ENCODE results near the gene KIZ.

Gene KIZ

DNA sequence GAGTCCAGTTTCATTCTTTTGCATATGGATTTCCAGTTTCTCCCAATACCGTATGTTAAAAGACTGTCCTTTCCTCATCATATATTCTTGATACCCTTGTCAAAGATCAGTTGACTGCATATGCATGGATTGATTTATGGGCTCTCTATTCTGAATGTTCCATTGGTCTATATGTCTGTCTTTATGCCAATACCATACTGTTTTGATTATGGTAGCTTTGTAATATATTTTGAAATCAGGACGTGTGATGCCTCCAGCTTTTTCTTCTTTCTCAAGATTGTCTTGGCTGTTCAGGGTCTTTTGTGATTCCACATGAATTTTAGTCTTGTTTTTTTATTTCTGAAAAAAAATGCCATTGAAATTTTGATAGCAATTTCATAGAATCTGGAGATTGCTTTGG is 51.9 kb downstream of the KIZ start:
- TF ChIP-seq, protein P1, sequence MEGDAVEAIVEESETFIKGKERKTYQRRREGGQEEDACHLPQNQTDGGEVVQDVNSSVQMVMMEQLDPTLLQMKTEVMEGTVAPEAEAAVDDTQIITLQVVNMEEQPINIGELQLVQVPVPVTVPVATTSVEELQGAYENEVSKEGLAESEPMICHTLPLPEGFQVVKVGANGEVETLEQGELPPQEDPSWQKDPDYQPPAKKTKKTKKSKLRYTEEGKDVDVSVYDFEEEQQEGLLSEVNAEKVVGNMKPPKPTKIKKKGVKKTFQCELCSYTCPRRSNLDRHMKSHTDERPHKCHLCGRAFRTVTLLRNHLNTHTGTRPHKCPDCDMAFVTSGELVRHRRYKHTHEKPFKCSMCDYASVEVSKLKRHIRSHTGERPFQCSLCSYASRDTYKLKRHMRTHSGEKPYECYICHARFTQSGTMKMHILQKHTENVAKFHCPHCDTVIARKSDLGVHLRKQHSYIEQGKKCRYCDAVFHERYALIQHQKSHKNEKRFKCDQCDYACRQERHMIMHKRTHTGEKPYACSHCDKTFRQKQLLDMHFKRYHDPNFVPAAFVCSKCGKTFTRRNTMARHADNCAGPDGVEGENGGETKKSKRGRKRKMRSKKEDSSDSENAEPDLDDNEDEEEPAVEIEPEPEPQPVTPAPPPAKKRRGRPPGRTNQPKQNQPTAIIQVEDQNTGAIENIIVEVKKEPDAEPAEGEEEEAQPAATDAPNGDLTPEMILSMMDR (IDR thresholded peaks at IDR 0.05; ENCODE audit: low read depth, low read length), result no peak
- no peak overlapping the region for H3K4me3 ChIP-seq (ENCODE audit: low read depth, low read length)

DNA sequence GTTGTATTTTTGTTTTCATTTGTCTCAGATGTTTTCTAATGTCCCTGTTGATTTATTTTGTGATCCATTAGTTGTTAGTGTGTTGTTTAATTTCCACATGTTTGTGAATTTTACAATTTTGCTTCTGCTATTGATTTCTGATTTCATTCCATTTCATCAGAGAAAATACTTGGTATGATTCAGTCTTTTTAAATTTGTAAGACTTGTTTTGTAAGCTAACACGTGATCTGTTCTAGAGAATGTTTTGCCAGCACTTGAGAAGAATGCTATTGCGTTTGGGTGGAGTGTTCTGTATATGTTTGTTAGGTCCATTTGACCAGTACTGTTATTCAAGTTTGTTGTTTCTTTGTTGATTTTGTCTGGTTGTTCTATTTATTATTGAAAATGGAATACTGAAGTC is 53.9 kb downstream of the KIZ start:
- no peak overlapping the region for H3K4me3 ChIP-seq (ENCODE audit: low read depth, low read length)
- TF ChIP-seq, protein P1 (IDR thresholded peaks at IDR 0.05; ENCODE audit: low read depth, low read length), result no peak

DNA sequence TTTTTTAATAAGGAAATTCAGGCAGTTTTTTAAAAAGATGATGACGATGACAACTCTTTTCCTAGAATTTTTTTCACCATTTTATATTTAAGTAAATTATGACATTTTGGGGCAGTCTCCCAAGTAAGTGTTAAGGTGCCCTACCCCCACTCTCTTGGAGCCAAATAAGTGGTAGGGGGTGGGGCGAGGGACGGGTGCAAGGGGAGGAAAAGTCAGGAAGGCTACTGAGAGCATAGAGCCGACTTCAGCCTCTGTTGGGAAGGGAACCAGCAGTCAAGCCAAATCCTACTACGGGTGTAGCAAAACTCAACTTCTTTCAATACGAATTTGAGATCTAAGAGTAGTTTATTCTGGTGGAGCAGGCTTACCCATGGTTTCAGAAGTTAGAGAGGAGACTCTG is 54.4 kb downstream of the KIZ start:
- TF ChIP-seq, protein P1 (IDR thresholded peaks at IDR 0.05; ENCODE audit: low read depth, low read length), result no peak
- no peak overlapping the region for H3K4me3 ChIP-seq (ENCODE audit: low read depth, low read length)

DNA sequence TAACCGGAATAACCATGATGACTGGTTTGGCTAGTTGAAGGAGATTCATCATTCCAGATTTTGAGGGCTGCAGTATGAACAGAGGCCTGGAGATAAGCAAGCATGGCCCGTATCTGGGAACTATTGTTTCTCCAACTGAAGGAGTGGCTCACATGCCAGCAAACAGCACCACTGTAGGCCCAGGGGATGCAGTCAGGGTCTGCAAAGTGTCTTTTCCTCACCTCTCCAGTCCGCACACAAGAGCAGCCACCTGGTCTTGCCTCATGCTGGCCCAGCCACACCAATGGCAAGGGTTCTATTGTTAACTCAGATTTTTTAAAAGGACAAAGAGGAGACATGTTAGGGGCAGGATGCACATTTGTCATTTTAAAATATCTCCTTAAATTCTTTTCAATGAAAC is 55.1 kb downstream of the KIZ start:
- TF ChIP-seq, protein P1 (IDR thresholded peaks at IDR 0.05; ENCODE audit: low read depth, low read length), result no peak

DNA sequence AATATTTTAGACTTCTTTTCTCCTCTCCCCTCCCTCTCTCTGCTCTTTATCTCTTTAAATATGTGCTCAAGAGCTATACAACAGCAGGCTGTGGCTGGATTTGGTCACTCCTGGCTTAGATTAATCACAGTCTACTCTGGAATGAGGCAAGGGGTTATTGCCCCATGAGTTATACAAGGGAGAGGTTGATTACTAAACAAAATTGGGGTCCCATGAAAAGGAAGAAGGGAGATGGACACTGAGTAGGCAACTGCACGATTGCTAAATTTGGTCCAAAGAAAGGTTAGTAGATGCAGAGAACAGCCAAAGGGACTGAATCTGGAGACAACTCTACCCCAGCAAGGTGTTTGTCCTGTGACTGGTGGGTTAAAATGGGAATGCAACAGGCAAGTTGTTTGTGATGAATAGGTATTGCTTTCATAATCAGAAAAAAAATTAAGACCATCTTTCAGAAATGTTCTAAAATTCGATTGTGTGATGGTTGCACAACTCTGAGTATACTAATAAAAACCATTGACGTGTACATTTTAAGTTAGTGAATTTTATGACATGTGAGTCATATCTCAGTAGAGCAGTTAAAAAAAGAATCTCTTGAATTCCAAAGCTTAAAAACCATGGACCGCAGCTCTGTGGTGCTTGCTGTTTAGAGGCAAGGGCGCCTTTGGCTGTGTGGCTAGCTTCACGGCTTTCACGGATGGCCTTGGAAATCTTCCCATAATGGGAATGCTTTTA is 57.1 kb downstream of the KIZ start:
- H3K4me3 ChIP-seq (ENCODE audit: low read depth, low read length), result no peak overlapping the region
- TF ChIP-seq, protein P1 (IDR thresholded peaks at IDR 0.05; ENCODE audit: low read depth, low read length), result no peak

More for the DNA sequence above, 55.1 kb downstream of the KIZ start:
- no peak overlapping the region for H3K4me3 ChIP-seq (ENCODE audit: low read depth, low read length)

DNA sequence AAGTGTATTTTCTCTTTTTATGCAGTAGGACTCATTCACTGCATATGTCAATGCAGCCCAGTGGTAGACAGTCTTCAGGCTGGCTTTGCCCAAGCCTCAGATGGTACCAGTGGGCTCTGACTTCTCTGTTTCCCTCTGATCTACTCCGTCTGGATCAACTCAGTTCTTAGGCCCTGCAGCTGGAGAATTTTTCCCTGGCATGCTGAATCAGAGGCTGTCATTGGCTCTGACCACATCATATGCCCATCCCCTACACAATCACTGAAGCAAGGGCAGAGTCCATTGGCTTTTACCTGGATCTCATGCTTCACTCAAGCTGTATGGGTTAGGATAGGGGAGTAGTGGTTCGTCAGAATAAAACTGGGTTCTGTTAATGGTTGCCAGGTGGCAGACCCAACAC is 57.8 kb downstream of the KIZ start:
- TF ChIP-seq, protein P1 (IDR thresholded peaks at IDR 0.05; ENCODE audit: low read depth, low read length), result no peak
- H3K4me3 ChIP-seq (ENCODE audit: low read depth, low read length), result no peak overlapping the region

DNA sequence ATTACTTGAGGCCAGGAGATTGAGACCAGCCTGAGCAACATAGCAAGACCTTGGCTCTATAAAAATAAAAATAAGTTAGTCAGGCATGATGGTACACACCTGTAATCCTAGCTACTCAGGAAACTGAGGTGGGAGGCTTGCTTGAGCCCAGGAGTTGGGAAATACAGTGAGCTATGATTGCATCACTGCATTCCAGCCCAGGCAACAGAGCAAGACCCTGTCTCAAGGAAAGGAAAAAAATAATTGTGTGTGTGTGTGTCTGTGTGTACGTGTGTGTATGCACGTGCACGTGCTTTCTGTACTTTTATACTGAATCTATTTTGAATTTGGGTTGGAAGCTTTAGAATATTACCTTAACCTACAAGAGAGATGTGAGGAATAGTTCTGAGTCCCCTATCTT is 58.9 kb downstream of the KIZ start:
- TF ChIP-seq, protein P1 (IDR thresholded peaks at IDR 0.05; ENCODE audit: low read depth, low read length), result no peak
- H3K4me3 ChIP-seq (ENCODE audit: low read depth, low read length), result no peak overlapping the region
